HG02763 (cell line): ENCODE results near the gene MAST2.
"Not testable (repeated sequence)": the region's sequence is repeated elsewhere in the genome, so short reads cannot be mapped to it uniquely, and the experiment has no call there.

ENCODE experiments used
- ATAC-seq: cut with Tn5 transposase; IDR thresholded peaks from one replicate; pipeline ENCODE4 v1.9.1; 2021; ENCODE audit warnings: mild to moderate bottlenecking, moderate library complexity; ENCODE audit not compliant: unreplicated experiment

The MAST2 gene

DNA sequence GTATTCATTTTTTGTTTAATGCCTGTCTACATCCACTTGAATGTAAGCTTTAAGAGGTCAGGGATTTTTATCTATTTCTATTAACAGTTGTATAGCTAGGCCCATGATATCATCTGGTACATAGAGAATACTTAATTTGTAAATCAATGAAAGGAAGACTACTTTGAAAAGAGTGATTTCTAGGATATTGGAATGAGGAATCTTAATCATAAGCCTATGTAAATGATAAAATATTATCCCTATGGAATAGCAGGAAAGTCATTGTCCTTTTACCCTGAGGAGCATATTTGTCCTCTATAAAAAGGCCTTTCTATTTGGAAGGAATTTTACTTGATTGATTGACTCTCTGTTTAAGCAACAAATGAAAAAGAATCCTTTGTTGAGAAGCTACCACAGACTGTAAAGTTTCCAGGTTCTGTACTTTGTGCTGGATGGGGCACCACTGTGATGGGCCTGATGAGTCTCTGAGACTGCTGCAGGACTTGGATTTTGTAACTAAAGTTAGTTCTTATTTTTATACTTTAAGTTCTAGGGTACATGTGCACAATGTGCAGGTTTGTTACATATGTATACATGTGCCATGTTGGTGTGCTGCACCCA lies 53.8 kb downstream of the MAST2 start:
- ATAC-seq: no peak

DNA sequence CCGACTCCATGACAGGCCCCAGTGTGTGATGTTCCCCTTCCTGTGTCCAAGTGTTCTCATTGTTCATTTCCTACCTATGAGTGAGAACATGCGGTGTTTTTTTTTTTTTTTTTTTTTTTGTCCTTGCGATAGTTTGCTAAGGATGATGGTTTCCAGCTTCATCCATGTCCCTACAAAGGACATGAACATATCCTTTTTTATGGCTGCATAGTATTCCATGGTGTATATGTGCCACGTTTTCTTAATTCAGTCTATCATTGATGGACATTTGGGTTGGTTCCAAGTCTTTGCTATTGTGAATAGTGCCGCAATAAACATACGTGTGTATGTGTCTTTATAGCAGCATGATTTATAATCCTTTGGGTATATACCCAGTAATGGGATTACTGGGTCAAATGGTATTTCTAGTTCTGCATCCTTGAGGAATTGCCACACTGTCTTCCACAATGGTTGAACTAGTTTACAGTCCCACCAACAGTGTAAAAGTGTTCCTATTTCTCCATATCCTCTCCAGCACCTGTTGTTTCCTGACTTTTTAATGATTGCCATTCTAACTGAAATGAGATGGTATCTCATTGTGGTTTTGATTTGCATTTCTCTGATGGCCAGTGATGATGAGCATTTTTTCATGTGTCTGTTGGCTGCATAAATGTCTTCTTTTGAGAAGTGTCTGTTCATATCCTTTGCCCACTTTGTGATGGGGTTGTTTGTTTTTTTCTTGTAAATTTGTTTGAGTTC lies 54.5 kb downstream of the MAST2 start:
- not testable (repeated sequence) for ATAC-seq

DNA sequence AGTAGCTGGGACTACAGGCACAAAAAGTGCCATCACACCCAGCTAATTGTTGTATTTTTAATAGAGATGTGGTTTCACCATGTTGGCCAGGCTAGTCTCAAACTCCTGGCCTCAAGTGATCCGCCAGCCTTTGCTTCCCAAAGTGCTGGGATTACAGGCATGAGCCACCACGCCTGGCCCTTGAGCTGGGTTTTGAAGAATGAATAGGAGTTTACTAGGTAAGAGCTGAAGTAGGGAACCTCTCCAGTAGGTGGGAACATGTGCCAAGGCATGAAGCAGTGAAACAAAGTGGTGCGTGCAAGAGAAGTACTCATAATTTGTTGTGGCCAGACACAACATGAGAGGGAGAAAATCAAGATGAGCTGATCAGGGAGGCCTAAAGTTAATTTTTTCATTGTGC lies 55.8 kb downstream of the MAST2 start:
- ATAC-seq: no peak

DNA sequence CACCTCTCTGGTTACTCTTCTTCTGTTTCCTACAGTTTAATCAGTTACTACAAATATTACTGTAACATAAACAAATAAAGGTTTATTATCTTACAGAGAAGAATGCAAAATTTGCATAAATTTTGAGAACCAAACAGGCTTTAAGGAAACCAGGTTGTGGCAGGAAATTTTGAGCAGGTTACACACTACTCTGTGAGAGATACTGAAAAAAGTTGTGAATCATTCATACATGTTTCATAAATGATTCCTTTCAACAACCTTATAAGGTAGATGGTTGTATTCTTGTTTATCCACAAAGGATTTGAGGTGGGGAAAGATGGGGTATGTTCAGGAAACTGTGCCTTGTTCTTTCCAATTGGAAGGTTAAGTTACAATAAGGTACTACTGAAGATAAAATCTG lies 58.6 kb downstream of the MAST2 start:
- no peak for ATAC-seq

DNA sequence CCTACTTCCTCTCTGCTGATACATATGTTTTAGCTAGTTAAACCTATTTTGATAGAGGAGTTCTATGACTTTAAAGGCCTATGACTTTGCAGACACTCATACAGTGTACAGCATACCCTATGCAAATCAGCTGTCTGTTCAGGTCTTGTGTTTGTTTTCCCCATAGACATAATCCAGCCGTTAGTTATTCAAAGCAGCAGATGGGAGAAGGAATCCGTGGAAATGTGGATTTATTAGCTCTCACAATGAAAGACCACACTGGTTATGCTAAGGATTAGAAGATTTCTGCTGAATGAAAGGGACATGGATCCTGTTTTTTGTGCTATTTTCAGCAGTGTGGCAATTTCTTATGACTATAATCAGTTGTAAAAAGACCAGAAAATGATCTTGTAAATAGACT lies 59.8 kb downstream of the MAST2 start:
- ATAC-seq: no peak

DNA sequence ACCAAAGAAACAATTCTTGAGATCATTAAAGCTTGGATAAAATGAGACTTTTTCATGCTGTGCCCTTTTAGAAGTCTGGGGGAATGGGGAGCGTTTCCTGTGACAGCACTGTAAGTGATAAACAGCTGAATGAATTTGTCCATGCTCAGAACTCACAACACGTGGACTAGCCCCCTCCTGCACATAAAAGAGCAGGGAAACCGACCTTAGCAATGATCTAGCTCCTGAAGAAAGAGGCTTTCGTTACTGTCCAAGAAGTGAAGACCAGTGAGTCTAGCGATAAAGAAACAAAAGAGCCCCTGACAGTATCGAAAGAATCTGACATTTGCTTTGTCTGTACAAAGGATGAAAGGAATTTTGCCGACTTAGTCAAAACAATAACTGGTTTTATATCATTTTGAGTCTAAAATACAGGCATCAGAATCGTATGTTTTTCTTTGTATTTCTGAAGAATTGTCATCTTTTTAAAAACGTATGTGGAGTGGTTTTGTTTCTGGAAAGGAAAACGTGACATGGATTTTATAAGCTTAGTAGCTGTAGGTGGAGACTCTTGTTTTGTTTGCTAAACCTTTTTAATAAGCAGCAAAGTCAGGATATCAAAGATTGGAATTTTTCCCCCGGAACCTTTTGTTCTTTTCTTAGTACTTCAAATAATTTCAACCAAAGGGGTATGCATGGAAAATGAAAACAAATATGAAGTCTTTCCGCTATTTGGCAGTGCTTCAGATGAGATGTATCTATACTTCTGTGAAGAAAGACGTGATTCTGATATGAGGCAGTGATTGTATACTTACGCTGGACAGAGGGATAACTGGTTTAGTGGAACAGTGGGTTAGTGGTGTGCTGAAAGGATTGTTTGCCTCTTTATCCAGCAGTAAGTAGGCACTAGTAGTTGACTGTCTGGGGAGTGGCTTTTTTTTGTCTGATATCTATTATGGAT lies 61.0 kb downstream of the MAST2 start:
- no peak for ATAC-seq

DNA sequence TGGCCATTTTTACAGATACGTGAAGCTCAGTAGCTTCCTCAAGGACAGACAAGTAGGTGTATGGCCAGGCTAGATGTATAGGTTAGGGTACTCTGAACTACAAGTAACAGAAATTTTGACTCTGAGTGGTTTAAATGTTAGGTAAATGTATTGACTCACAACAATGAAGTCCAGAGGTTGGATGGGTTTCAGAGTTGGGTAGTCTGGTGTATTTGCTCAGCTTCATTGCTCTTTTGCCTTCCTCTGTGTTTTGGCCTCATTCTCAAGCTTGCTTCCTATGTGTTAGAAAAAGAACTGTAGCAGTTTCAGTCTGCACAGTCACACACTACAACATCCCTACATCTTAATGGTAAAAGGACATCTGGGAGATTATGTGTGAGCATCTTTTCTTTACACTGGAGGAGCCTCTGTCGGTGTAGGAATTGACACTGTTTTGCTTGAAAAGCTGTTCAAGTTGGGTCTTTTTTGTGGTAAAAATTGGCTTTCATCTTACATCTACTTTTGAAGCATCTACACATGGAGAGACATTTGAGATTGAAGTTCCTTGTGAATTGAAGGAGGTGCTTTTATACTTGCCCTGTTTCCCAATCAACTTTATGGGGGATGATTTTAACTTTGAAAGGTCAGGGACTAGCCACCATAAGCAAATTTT lies 64.4 kb downstream of the MAST2 start:
- no peak for ATAC-seq

DNA sequence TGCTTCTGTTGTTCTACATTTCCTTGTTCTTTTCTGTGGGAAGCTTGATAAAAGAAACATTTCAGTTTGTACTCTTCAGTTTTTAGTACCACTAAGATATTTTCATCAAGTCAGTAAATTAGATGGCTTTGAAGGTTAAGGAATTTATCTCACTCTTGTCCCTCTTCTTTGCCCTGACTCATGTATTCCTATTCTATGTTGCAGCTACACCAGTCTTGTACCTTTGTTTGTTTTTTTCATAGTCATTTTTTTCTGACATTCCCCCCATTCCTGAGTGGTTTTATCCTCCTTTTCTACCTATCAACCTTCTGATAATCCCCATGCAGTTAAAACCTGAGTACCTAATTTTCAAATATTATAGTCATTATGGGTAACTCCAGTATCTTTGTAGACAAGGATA lies 65.4 kb downstream of the MAST2 start:
- no peak for ATAC-seq

DNA sequence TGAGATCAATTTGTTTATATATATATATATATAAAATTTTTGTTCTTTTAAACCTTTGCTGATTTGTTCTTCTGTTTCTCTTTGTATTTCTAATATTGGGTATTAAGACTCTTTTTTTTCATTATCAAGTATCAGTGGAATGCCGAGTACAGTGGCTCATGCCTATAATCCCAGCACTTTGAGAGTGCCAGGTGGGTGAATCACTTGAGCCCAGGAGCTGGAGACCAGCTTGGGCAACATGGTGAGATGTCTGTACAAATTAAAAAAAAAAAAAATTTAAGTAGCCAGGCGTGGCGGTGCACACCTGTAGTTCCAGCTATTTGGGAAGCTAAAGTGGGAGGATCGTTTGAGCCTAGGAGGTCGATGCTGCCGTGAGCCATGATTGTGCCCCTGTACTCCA lies 67.1 kb downstream of the MAST2 start:
- ATAC-seq: no peak

DNA sequence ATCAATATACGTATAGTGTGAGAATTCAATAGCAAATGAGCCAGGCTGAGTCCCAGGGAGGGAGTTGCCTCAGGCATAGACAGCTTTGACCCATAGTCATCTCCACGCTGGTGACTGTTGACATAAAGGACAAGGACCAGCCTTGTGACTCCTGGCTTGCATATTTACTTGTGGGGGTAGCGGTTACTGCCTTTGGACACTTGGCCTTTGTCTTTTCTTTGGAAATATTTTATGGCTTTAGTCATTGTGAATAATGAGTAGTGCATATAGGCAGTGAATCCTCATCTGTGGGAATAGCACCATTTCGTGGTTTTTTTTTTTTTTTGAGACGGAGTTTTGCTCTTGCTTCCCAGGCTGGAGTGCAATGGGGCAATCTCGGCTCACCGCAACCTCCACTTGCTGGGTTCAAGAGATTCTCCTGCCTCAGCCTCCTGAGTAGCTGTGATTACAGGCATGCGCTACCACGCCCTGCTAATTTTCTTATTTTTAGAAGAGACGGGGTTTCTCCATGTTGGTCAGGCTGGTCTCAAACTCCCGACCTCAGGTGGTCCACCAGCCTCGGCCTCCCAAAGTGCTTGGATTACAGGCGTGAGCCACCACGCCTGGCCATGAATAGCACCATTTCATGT lies 68.9 kb downstream of the MAST2 start:
- ATAC-seq: not testable (repeated sequence)

DNA sequence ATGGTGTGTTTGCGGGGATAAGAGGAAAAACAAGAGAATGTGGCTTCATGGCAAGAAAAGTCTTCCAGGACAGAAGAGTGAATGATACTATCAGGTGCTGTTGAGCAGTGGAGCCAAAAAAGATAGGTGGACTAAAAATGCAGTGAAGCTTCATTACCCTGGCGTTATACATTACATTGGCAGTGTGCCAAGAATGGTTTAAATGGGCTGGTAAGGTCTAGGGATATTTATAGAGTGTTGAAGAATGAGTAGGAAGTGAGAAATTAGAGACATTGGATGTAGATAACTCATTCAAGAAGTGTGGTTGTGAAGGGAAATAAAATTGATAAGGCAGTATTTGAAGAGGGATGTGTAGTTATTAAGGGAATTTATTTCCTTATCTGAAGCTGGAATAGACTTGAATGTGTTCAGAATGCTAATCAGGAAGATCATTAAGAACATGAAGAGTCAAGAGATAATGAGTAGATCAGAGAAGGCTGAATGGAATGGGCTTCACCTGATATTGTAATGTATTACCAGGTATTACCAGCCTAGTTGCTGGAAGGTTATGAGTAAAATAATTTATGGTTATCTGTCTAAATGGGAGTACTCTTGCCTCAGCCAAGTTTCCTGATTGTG lies 72.7 kb downstream of the MAST2 start:
- no peak for ATAC-seq

DNA sequence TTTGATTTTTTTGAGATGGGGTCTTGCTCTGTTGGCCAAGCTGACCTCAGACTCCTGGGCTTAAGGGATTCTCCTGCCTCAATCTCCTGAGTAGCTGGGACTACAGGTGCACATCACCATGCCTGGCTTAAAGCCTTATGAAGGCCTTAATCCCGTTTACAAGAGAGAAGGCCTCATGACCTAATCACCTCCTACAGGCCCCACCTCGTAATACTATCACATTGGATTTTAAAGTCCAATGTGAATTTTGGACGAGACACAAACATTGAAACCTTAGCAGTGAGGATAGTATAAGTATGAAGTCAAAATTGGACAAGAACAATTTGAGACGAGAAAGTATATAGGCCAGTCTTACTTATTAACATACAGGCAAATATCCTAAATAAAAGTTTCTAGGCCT lies 73.9 kb downstream of the MAST2 start:
- no peak for ATAC-seq

DNA sequence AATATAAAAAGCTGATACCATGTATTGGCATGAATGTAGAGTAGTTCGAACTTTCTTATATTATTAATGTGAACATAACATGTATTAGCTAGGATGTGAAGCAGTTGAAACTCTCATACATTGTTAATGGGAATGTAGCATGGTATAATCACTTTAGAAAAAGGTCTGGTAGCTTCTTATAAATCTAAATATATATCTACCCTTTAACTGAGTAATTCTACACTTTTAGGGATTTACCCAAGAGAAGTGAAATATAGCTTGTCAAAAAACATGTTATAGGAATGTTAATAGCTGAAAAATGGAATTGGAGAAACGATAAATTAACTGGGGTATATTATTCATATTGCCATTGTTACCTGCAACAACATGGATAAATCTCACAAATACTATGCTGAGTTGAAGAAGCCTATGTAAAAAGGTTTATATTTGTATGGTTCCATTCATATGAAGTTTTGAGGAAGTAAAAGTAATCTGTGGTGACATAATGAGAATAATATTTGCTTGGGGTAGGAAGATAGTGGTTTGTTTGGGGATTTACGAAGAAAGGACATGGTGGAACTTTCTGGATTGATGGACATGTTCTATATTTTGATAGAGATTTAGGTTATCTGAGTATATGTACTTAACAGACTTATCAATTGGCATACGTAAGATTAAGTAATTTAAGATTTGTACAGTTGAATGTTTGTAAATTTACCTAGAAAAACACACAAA lies 76.6 kb downstream of the MAST2 start:
- no peak for ATAC-seq

DNA sequence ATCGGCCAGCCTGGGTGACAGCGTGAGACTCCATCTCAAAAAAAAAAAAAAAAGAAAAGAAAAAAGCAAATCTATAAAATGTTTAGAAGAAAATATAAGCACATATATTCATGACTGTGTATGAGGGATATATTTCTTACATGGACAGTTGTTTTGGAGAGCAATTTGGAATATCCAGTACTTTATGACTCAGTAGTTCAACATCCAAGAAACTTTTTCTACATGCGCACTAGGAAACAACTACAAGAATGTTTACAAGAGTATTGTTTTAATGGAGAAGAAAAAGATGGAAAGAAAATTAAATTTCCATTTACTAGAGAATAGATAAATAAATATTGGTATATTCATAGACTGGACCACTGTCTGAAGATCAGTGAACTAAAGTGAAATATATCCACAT lies 77.5 kb downstream of the MAST2 start:
- ATAC-seq: no peak

DNA sequence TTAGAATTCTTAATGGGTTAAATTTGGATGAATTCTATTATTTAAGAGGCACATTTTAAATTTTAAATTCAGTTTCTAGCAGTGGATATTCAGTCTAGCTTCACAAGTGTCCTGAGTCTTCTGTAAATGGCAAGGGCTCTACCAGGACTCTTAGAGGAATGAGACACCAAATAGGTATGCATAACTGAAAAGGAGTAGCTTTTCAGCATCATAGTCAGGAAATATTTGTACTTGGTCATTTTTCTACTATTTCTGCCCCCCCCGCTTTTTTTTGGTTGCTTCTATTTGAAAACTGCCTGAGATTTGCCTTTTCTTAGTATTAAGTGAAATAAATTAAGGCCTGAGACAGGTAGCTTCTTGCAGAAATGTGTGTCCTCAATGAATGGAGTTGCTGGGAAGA lies 80.2 kb downstream of the MAST2 start:
- no peak for ATAC-seq

DNA sequence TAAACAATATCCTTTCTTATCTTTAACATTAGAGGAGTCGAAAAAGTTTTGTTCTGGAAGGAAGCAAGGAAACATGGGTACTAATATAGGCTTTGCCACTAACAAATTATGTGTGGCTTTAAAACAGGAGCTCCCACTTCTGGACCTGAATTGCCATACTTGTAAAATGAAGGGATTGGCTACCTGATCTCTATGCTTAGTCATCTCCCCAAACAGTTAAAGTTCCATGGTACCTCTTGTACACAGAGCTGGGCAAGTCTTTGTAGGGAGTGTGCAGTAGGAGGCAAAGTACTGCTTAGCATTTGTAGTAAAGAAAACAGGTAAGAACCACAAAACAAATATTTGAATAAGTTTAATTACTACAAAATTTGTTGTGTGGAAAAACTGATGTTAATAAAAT lies 81.3 kb downstream of the MAST2 start:
- ATAC-seq: no peak

DNA sequence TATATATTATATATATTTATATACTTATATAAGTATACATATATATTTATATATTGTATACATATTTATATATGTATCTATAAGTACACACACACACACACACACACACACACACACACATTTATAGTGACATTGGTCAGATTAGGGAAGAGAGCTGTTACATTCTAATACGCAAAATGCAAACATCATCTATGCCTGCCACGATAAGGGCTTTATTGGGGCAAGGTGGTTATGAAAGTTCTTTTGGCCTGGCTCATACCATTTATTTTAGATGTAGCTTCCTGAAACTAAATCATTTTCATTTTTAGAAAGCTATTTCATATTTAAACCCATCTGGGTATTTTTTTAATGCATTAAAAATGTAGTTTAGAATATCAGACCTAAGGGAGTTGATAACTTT lies 82.8 kb downstream of the MAST2 start:
- no peak for ATAC-seq

DNA sequence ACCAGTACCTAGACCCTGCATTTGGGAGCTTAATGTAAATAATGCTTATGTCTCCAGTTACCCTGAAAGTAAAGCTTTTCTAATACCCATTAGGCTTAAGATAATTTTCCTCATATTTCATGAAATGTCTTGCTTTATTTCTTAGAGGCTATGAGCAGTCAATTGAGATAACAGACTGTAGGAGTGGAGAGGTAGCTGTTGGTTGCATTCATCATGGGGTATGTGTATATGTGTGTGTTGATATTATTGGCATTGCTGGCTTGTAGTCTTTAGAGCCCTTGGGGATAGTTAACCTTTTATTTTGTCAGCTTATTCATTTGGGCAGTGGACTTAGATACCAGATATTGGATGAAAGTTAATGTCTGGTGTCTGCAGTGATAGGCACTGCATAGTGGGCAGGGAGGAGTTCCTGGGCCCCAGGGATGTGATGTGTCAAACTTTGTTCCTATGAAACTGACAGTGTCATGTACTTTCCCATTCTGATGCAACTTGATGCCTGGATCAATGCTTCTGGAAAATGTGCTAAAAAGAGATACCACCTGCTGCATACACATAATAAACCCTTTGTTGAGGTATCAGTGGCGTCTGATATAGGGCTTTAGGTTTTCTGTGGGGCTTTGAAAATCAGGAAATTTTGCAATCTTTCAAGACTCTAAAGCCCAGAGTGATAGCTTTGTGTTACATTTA lies 83.9 kb downstream of the MAST2 start:
- no peak for ATAC-seq

DNA sequence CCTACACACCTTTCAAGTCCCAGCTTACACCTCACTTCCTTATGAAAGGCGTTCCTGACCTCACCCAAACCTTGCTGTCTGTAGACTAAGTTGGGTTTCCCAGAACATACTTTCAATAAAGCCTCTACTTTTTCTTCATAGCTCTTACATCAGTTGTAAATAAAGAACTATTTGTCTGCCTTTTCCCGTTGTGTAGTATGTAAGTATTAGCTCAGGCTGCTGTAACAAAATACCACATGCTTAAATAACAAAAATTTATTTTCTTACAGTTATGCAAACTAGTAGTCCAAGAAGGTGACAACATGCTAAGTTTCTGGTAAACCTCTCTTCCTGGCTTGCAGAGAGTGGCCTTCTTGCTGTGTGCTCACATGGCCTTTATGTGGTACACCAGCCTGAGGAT lies 86.7 kb downstream of the MAST2 start:
- no peak for ATAC-seq
